Measurements from ENCODE around the gene AAGAB.

- TF ChIP-seq, protein P1, sequence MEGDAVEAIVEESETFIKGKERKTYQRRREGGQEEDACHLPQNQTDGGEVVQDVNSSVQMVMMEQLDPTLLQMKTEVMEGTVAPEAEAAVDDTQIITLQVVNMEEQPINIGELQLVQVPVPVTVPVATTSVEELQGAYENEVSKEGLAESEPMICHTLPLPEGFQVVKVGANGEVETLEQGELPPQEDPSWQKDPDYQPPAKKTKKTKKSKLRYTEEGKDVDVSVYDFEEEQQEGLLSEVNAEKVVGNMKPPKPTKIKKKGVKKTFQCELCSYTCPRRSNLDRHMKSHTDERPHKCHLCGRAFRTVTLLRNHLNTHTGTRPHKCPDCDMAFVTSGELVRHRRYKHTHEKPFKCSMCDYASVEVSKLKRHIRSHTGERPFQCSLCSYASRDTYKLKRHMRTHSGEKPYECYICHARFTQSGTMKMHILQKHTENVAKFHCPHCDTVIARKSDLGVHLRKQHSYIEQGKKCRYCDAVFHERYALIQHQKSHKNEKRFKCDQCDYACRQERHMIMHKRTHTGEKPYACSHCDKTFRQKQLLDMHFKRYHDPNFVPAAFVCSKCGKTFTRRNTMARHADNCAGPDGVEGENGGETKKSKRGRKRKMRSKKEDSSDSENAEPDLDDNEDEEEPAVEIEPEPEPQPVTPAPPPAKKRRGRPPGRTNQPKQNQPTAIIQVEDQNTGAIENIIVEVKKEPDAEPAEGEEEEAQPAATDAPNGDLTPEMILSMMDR (IDR thresholded peaks at IDR 0.05; ENCODE audit: low read depth, low read length), result no peak
- no peak for TF ChIP-seq EZH2phosphoT487 (IDR thresholded peaks at IDR 0.05; ENCODE audit: low read depth)
These were observed 65.8 kb downstream of the AAGAB start for GRCh38 chr15:67188551-67189218.
